ENCODE measurements around the gene CAPN5.

The CAPN5 gene

DNA sequence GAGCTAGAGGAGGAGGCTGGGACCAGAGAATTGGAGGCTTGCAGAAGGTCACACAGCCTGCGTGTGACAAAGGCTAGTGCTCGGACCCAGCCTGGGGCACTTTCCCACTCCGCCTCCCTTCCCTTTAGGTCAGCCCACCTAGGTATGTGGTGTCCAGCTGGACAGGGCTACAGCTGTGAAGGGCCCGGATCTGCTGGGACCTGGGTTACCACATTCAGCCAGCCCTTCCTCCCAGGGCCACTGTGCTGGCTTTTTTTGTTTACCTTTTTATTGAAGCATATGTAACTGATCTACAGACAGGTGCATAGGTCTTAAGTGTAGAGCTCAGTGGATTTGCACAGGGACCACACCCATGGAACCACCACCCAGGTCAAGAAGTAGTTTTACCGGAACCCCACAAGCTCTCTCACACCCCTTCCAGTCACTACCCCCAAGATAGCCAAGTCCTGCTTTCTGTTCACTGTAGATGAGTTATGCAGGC, 8.7 kb downstream of the CAPN5 start:
- no peak overlapping the region for H3K27ac ChIP-seq
- TF ChIP-seq, protein P1, sequence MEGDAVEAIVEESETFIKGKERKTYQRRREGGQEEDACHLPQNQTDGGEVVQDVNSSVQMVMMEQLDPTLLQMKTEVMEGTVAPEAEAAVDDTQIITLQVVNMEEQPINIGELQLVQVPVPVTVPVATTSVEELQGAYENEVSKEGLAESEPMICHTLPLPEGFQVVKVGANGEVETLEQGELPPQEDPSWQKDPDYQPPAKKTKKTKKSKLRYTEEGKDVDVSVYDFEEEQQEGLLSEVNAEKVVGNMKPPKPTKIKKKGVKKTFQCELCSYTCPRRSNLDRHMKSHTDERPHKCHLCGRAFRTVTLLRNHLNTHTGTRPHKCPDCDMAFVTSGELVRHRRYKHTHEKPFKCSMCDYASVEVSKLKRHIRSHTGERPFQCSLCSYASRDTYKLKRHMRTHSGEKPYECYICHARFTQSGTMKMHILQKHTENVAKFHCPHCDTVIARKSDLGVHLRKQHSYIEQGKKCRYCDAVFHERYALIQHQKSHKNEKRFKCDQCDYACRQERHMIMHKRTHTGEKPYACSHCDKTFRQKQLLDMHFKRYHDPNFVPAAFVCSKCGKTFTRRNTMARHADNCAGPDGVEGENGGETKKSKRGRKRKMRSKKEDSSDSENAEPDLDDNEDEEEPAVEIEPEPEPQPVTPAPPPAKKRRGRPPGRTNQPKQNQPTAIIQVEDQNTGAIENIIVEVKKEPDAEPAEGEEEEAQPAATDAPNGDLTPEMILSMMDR (IDR thresholded peaks at IDR 0.05), result no peak
- TF ChIP-seq ZFX (IDR thresholded peaks at IDR 0.05; ENCODE audit: borderline replicate concordance), result no peak

DNA sequence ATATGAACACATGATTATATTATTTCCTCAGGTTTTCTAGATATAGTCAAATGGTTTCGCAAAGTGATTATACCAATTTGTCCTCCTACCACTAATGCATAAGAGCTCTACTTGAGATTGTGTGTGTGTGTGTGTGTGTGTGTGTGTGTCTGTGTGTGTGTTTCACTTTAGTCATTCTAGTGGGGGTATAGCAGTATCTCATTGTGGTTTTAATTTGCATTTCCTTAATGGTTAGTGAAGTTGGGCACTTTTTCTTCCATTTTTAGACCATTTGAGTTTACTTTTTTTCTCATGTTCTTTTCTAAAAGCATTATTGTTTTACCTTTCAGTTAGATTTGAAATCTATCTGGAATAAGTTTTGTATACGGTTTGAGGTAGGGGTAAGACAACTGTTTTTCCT, 12.9 kb downstream of the CAPN5 start:
- no peak overlapping the region for H3K27ac ChIP-seq
- TF ChIP-seq, protein P1 (IDR thresholded peaks at IDR 0.05), result no peak
- no peak for TF ChIP-seq ZFX (IDR thresholded peaks at IDR 0.05; ENCODE audit: borderline replicate concordance)

DNA sequence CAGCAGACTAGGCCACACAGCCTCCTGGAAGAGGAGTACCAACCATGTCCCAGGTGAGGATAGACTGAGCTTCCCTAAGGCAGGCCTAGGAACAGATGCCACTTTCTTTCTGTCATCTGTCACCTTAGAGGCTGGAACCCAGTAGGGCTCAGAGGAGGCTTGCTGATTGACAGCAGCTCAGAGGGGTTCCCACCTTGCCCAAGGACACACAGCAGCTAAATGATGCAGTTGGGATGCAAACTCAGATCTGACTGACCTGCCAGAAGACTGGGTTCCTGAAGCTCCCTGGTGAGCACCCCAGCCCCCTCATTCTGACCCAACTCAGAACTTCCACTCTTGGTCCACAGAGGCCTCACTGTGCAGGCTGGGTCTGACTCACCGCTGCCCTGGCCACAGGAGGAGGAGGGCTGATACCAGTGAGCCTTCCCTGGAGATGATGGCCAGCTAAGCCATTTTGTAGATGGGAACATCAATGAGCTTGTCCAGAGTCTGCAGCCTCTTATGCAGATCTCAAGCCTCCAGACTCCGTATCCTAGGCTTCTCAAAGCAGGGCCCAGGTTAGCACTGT, 14.0 kb downstream of the CAPN5 start:
- TF ChIP-seq, protein P1 (IDR thresholded peaks at IDR 0.05), result no peak
- TF ChIP-seq ZFX (IDR thresholded peaks at IDR 0.05; ENCODE audit: borderline replicate concordance), result no peak
- no peak overlapping the region for H3K27ac ChIP-seq

DNA sequence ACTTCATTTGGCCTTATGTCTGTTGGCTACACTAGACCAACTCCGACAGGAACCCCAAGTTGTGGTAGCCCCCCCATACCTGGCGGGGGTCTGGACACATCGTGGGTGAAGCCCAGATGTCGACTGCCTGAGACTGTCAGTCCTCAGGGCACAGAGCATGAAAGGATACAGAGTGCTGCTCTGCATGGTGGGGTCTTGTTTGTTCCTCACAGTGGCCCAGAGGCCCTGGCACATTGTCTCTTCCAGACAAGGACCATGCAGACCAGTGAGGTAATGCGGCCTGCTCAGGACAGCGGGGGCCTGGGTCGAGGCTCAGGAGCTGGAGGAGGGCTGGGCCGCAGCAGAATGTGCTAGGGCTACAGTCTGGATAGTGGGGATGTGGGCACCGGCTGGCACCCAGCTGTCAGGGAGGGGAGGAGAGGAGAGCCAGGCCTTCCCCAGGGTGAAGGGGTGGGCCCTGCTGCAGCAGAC, 14.6 kb downstream of the CAPN5 start:
- no peak overlapping the region for H3K27ac ChIP-seq
- TF ChIP-seq, protein P1 (IDR thresholded peaks at IDR 0.05), result no peak
- TF ChIP-seq ZFX (IDR thresholded peaks at IDR 0.05; ENCODE audit: borderline replicate concordance), result no peak

DNA sequence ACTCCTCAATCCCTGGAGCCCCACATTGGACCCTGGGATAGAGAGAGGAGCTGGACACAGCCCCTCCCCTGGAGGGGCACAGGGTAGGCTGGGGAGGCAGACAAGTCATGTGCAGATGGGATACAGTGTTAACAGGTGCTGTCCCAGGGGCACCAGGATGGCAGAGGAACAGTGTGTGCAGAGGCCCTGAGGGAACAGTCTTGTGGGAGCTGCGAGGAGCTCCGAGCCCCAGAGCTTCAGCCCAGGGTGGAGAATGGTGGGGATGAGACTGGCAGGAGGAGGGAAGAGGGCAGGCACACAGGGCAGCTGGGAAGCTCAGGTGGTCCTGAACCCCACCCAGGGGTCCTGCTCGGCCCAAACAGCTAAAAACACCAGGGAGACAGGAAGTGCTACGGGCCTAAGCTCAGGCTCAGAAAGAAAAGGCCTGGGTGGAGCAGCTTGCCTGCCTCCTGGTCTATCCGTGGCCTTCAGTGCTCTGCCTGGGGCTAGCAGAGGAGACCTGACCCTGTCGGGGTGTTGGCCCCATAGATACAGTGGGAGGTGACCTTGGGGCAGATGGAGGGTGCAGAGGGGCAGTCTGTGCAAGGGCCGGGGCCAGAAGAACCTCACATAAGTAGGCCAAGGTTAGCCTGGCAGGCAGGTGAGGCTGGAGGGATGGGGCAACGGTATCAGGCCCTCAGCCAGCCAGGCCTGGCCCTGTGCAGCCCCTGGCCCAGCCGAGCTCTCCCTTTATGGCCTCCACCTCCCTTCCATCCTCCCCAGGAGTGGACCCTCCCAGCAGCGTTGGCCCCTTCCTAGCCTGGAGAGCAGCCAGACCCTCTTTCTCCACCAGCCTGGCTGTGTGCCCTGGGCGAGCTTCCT, 15.4 kb downstream of the CAPN5 start:
- TF ChIP-seq, protein P1 (IDR thresholded peaks at IDR 0.05), result no peak
- no peak for TF ChIP-seq ZFX (IDR thresholded peaks at IDR 0.05; ENCODE audit: borderline replicate concordance)
- no peak overlapping the region for H3K27ac ChIP-seq

DNA sequence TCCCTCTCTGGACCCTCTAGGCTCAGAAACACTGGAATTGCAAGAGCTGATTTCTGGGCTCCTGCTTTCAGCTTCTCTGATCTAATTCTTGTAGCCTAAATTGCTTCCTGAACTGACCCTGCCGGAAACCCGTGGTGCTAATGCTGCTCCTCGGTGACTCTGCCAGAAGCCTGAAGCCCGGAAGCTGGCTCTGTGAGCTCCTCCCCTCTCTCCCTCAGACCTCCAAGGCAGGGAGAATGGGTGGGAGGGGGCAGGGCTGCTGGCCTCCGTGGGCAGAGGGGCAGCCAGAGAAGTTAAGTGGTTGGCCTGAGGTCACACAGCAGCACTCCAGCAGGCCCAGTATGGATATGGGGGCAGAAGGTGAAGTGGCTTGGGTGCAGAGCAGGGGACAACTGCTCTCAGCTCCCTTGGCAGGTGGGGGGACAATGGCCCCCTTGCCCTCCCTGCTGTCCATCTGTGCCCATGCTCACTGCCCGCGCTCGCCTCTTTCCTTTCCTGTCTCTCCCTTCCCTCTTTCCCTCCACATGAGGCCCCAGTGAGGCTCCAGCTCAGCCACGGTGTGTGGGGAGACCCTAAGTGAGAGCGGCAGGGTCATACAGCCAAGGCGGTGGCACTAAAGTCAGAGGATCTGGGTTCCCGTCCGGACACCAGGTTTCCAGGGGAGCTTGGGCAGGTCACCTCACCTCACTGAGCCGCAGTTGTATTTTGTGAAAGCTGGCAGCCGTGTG, 16.2 kb downstream of the CAPN5 start:
- TF ChIP-seq, protein P1 (IDR thresholded peaks at IDR 0.05), result no peak
- no peak for TF ChIP-seq ZFX (IDR thresholded peaks at IDR 0.05; ENCODE audit: borderline replicate concordance)
- no peak overlapping the region for H3K27ac ChIP-seq
